HG03575 (cell line): ENCODE data around the gene OSBP2.

Experiments used
- ATAC-seq: cut with Tn5 transposase; IDR thresholded peaks from one replicate; pipeline ENCODE4 v1.9.1; 2021; ENCODE audit not compliant: unreplicated experiment, insufficient number of reproducible peaks, low FRiP score; ENCODE audit errors: extremely low read depth

OSBP2 gene

GRCh38 chr22:30694640-30695350, at the start of gene OSBP2:
Gene OSBP2 (plus strand): TSS chr22:30694874. CDS start chr22:30694910, 36 bp downstream.
- no peak for ATAC-seq

- ATAC-seq, result no peak
These were observed 48.0 kb upstream of the OSBP2 start for GRCh38 chr22:30646518-30647160.

- no peak for ATAC-seq
These were observed 47.1 kb upstream of the OSBP2 start for GRCh38 chr22:30647536-30647935.

- no peak for ATAC-seq
These were observed 45.8 kb upstream of the OSBP2 start for GRCh38 chr22:30648825-30649224.

- no peak for ATAC-seq
These were observed 45.2 kb upstream of the OSBP2 start for GRCh38 chr22:30649430-30650007.

GRCh38 chr22:30650508-30651116, 44.1 kb upstream of the OSBP2 start:
- ATAC-seq, result no peak

- ATAC-seq, result no peak
These were observed 41.8 kb upstream of the OSBP2 start for GRCh38 chr22:30652852-30653251.

GRCh38 chr22:30654361-30654760, 40.3 kb upstream of the OSBP2 start:
- ATAC-seq, result no peak

GRCh38 chr22:30655532-30655931, 39.1 kb upstream of the OSBP2 start:
- no peak for ATAC-seq

GRCh38 chr22:30662040-30662439, 32.6 kb upstream of the OSBP2 start:
- no peak for ATAC-seq

- ATAC-seq, result no peak
These were observed 29.9 kb upstream of the OSBP2 start for GRCh38 chr22:30664798-30665197.

- ATAC-seq, result no peak
These were observed 29.4 kb upstream of the OSBP2 start for GRCh38 chr22:30665266-30665665.

GRCh38 chr22:30665786-30666185, 28.9 kb upstream of the OSBP2 start:
- no peak for ATAC-seq

- ATAC-seq, result no peak
These were observed 27.6 kb upstream of the OSBP2 start for GRCh38 chr22:30667107-30667493.

- ATAC-seq, result no peak
These were observed 26.9 kb upstream of the OSBP2 start, which contains the start of gene DUSP18 for GRCh38 chr22:30667494-30668385. Gene DUSP18 (minus strand): TSS chr22:30667875. CDS start chr22:30664003, 3,872 bp downstream.

- no peak for ATAC-seq
These were observed 26.3 kb upstream of the OSBP2 start for GRCh38 chr22:30668386-30668710.

GRCh38 chr22:30671071-30671470, 23.6 kb upstream of the OSBP2 start:
- ATAC-seq, result no peak

- no peak for ATAC-seq
These were observed 21.5 kb upstream of the OSBP2 start for GRCh38 chr22:30673136-30673535.

- no peak for ATAC-seq
These were observed 20.2 kb upstream of the OSBP2 start for GRCh38 chr22:30674482-30674881.
